ENCODE results near the gene NGEF. TPM values are rescaled to one million over a fixed set of nuclear protein-coding genes. Genes with fewer than 3 reads are reported as not detected.

NGEF gene
- total RNA-seq (2021) (4.5 to 6.6 TPM (median 5.4 TPM) in 3 replicates), Bru-seq, nascent RNA (percentile 13 among the genes with signal in this experiment)
- long read RNA-seq, experiment 1, partial matches to known transcripts, result 3 of 20 reads
- long read RNA-seq, experiment 1, other reads (novel, unspliced or antisense), result 14 of 20 reads
- long read RNA-seq, experiment 2, partial matches to known transcripts, result 5 of 12 reads
- long read RNA-seq, experiment 2, other reads (novel, unspliced or antisense), result 5 of 12 reads
- long read RNA-seq, experiment 3, partial matches to known transcripts, result 0 of 4 reads
- long read RNA-seq, experiment 3, other reads (novel, unspliced or antisense), result 4 of 4 reads

GRCh38 chr2:233013027-233013461 is at the start of gene NGEF:
Gene NGEF (minus strand): TSS chr2:233013256. CDS start chr2:232974890, 38,366 bp downstream.
- Mint-ChIP-seq H3K27ac (no peak within 1 kb of the TSS; the same call in 1 of the 2 replicates), H3K4me1 (no peaks in the 10 kb centered on the region), H3K4me3 (no peak within 1 kb of the TSS), H3K9me3 (peaks cover 5% of the 10 kb centered on the region), H3K36me3 (no peaks in the 10 kb centered on the region), H3K27me3 (ENCODE audit: low read depth) (no peaks in the 10 kb centered on the region)
- POLR2A ChIA-PET, result no interaction called here
- ATAC-seq (no peak), DNase-seq (ENCODE audit: low spot score) (no peak)
- TF ChIP-seq GABPB1 (CRISPR knock-in tag; IDR thresholded peaks at IDR 0.05) (peak; percentile 83), MXD4 (CRISPR knock-in tag; IDR thresholded peaks at IDR 0.05; ENCODE audit: borderline replicate concordance) (no peak), KAT7 (CRISPR knock-in tag; IDR thresholded peaks at IDR 0.05; ENCODE audit: borderline replicate concordance) (no peak)
- CTCF ChIA-PET, result interaction anchor here (1.5 kb wide), 1 partner anchor 126 kb away, joined by 3 read pairs; no protein-coding TSS in a partner anchor

- Mint-ChIP-seq H3K36me3 (no peaks in the 10 kb centered on the region), H3K27me3 (ENCODE audit: low read depth) (no peaks in the 10 kb centered on the region), H3K4me1 (peaks cover 16% of the 10 kb centered on the region), H3K27ac (no peak overlapping the region), H3K9me3 (no peaks in the 10 kb centered on the region), H3K4me3 (no peak overlapping the region)
- TF ChIP-seq EMX1 (CRISPR knock-in tag; IDR thresholded peaks at IDR 0.05) (no peak), NFE2L1 (CRISPR knock-in tag; IDR thresholded peaks at IDR 0.05) (no peak), ZNF532 (CRISPR knock-in tag; IDR thresholded peaks at IDR 0.05; ENCODE audit: borderline replicate concordance) (no peak), ZNF232 (CRISPR knock-in tag; IDR thresholded peaks at IDR 0.05) (no peak), IRF2 (CRISPR knock-in tag; IDR thresholded peaks at IDR 0.05; ENCODE audit: borderline replicate concordance, low read depth) (no peak), JUN (CRISPR knock-in tag; IDR thresholded peaks at IDR 0.05) (no peak), FOXK1 (CRISPR knock-in tag; IDR thresholded peaks at IDR 0.05) (no peak), TP53 (CRISPR knock-in tag; IDR thresholded peaks at IDR 0.05) (no peak), MAX (CRISPR knock-in tag; IDR thresholded peaks at IDR 0.05) (no peak), MLX (CRISPR knock-in tag; IDR thresholded peaks at IDR 0.05) (no peak), RORB (CRISPR knock-in tag; IDR thresholded peaks at IDR 0.05) (no peak), TCF7 (CRISPR knock-in tag; IDR thresholded peaks at IDR 0.05; ENCODE audit: low read depth) (no peak), ESRRA (CRISPR knock-in tag; IDR thresholded peaks at IDR 0.05; ENCODE audit: borderline replicate concordance) (no peak), TEAD1 (CRISPR knock-in tag; IDR thresholded peaks at IDR 0.05) (no peak), ZNF317 (CRISPR knock-in tag; IDR thresholded peaks at IDR 0.05; ENCODE audit: borderline replicate concordance, low read depth) (no peak), SMAD4 (CRISPR knock-in tag; IDR thresholded peaks at IDR 0.05) (no peak), STAT6 (CRISPR knock-in tag; conservative IDR thresholded peaks at IDR 0.05; ENCODE audit: low read depth) (no peak)
- POLR2A ChIA-PET, result no interaction called here
- CTCF ChIA-PET, result interaction anchor here (1.0 to 3.6 kb wide), 3 partner anchors 34 to 189 kb away, joined by 3 to 13 read pairs (median 3); partner anchors contain the start of gene ATG16L1
- ATAC-seq (no peak), DNase-seq (ENCODE audit: low spot score) (no peak)
These were observed 49.4 kb upstream of the NGEF start for GRCh38 chr2:233062451-233062850.
